ENCODE measurements around the gene ERVMER34-1. TPM values are rescaled to one million over a fixed set of nuclear protein-coding genes. Genes with fewer than 3 reads are reported as not detected.
A peak's percentile ranks its signal among the peaks of the same experiment; 100 is the strongest.

ERVMER34-1 gene
- total RNA-seq, 1 donor from 2014 or later, result 4.5 TPM

DNA sequence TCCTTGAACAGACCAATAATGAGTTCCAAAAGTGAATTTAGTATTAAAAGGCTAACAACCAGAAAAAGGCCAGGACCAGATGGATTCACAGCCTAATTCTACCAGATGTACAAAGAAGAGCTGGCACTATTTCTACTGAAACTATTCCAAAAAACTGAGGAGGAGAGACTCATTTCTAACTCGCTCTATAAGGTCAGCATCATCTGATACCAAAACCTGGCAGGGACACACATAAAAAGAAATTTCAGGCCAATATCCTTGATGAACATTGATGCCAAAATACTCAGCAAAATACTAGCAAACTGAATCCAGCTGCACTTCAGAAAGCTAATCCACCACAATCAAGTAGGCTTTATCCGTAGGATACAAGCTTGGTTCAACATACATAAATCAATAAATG, 56.3 kb downstream of the ERVMER34-1 start:
- ATAC-seq (ENCODE audit: poor library complexity) (peak; percentile 20), DNase-seq (no peak)
- intact Hi-C loops (cut with DNase I), result no loop called here

DNA sequence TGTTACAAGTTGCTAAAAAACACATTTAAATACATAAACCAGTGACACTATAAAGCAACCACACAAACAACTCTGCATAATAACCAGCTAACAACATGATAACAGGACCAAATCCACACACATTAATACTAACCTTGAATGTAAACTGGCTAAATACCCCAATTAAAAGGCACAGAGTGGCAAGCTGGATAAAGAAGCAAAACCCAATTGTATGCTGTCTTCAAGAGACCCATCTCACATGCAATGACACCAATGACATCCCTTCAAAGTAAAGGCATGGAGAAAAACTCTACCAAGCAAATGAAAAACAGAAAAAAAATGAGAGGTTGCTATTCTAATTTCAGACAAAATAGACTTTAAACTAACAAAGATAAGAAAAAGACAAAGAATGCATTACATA, 57.7 kb downstream of the ERVMER34-1 start:
- no peak for ATAC-seq (ENCODE audit: poor library complexity)
- DNase-seq, result no peak
- intact Hi-C loops (cut with DNase I), result no loop called here

Small RNA genes lying within 50 kb of the gene (microRNA-seq; reads per million reads assigned to microRNA genes)
- gene MIR4449, result 1.6 reads per million

Other genes with a start within 250 kb of the ERVMER34-1 start
- 55.3 TPM for gene USP46, start 92.1 kb downstream of the ERVMER34-1 start, total RNA-seq
- 5.4 TPM for gene RASL11B, start 110.9 kb upstream of the ERVMER34-1 start, total RNA-seq

All from Right ventricle myocardium superior (tissue), 1 donor.